Mesodermal cell (in vitro differentiated cells): ENCODE results near the gene PTK7. TPM values are rescaled to one million over a fixed set of nuclear protein-coding genes. Genes with fewer than 3 reads are reported as not detected.

Source experiments
- H3K27ac ChIP-seq: 2 replicates; pipeline ENCODE4 v1.7.0; 2013; ENCODE audit warnings: mild to moderate bottlenecking, low read depth, low read length, moderate library complexity; ENCODE audit not compliant: severe bottlenecking
- H3K36me3 ChIP-seq: 2 replicates; pipeline ENCODE4 v1.7.1; 2013; ENCODE audit warnings: mild to moderate bottlenecking, low read length, moderate library complexity; ENCODE audit not compliant: control insufficient read depth, insufficient read depth
- H3K4me1 ChIP-seq: one replicate; pipeline ENCODE4 v1.7.1; 2013; ENCODE audit warnings: mild to moderate bottlenecking, low read length; ENCODE audit not compliant: insufficient read depth, control insufficient read depth, poor library complexity, severe bottlenecking
- H3K4me3 ChIP-seq: 2 replicates; pipeline ENCODE4 v1.7.0; 2013; ENCODE audit warnings: low read length, control low read depth, mild to moderate bottlenecking; ENCODE audit not compliant: insufficient read depth, poor library complexity, severe bottlenecking; ENCODE audit errors: extremely low read depth
- H3K9me3 ChIP-seq: 2 replicates; pipeline ENCODE4 v1.7.1; 2013; ENCODE audit warnings: mild to moderate bottlenecking, low read length, moderate library complexity; ENCODE audit not compliant: control insufficient read depth
- WGBS, 2 experiments: methylation state at CpG; one replicate each; pipeline ENCODE4 v1.1.5; 2013; ENCODE audit warnings: missing lambda C conversion rate in 2 of 2; ENCODE audit not compliant: insufficient coverage in 2 of 2; 5-methylcytosine and 5-hydroxymethylcytosine counted together
- polyA plus RNA-seq, 2 experiments: library from polyadenylated mRNA; stranded (reverse); fragments of 50-300 nt; gene quantifications; one replicate each; pipeline ENCODE4 v1.2.3, GENCODE V29; 2013

PTK7 gene
- 160 TPM for polyA plus RNA-seq (2013, experiment 1 of 2)
- polyA plus RNA-seq (2013, experiment 2 of 2), result 129 TPM

DNA sequence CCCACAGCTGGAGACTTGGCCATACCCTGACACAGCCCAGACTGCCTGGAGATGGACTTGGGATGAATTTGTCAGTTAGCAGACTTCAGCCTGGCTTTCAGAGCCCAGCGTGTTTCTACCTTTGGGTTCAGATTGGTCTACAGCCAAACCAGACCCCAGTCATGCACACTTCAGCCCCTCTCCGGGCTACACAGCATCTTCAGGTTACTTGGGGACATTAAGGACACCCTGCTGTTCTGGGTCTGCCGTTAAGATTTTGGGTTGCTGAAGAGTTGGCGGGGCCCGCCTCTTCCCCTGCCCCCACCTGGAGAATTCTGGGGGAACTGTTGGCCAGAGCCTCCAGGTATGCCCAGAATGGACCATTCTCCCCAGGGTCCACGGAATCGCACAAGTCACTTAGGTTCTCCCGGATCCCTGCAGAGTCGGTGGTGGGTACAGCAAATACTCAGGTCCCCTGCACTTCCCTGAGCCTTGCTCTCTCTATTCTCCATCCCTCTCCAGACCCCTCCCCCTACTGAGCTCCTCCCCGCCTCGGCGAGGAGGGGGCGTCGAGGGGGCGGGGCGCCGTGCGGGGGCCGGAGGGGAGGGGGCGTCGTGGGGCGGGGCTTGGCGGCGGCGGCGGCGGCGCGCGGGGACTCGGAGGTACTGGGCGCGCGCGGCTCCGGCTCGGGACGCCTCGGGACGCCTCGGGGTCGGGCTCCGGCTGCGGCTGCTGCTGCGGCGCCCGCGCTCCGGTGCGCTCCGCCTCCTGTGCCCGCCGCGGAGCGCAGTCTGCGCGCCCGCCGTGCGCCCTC, at the start of gene PTK7:
Gene PTK7, plus strand, starts transcription at position 645 of the 794 bp plus-strand sequence. CDS start 175 bp downstream, outside the sequence.
- Histone ChIP-seq H3K36me3 (peaks cover 26% of the 10 kb centered on the region), H3K4me1 (peaks cover 23% of the 10 kb centered on the region)
- WGBS, 2 experiments, result 4% methylated on average over 38 to 42 of the region's 60 CpGs

DNA sequence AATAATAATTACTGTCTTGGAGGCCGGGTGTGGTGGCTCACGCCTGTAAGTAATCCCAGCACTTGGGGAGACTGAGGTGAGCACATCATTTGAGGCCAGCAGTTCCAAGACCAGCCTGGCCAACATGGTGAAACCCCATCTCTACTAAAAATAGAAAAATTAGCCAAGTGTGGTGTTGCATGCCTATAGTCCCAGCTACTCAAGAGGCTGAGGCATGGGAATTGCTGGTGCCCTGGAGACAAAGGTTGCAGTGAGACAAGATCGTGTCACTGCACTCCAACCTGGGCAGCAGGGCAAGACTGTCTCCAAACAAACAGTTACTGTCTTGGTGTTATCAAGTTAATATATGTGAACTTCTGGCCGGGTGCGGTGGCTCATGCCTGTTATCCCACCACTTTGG, 49.7 kb upstream of the PTK7 start:
- Histone ChIP-seq H3K36me3 (peaks cover 81% of the 10 kb centered on the region), H3K4me3 (no peak overlapping the region), H3K4me1 (peaks cover 7% of the 10 kb centered on the region), H3K27ac (no peak overlapping the region), H3K9me3 (no peaks in the 10 kb centered on the region)
- 88 to 100% methylated on average over 3 to 5 of the region's 5 CpGs for WGBS, 2 experiments

More for the DNA sequence above, at the start of gene PTK7:
- Histone ChIP-seq H3K27ac (peak within 1 kb of the TSS; percentile 81), H3K4me3 (peak within 1 kb of the TSS; percentile 94), H3K9me3 (no peaks in the 10 kb centered on the region)

DNA sequence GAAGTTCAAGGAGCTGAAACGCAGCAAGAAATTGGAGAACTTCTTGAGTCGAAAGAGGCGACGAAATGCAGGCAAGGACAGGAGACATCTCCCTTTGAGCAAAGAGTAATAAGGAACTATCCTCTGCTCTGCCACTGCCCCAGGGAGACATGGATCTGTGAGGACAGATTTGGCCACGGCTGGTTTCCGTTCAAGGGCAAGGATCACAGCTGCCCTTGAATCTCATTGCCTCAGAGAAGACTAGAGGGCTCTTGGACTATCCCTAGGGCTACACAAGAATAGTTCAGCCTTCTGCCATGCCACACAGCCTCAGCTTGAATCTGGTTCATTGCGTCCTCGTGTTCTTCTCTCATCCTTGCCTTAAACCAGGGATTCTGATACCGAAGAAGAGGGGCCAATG, 47.0 kb upstream of the PTK7 start:
- Histone ChIP-seq H3K9me3 (no peaks in the 10 kb centered on the region), H3K36me3 (peaks cover 90% of the 10 kb centered on the region), H3K4me3 (no peak overlapping the region), H3K4me1 (no peaks in the 10 kb centered on the region), H3K27ac (no peak overlapping the region)
- WGBS, 2 experiments, result 94 to 96% methylated on average over 9 of the region's 9 CpGs

DNA sequence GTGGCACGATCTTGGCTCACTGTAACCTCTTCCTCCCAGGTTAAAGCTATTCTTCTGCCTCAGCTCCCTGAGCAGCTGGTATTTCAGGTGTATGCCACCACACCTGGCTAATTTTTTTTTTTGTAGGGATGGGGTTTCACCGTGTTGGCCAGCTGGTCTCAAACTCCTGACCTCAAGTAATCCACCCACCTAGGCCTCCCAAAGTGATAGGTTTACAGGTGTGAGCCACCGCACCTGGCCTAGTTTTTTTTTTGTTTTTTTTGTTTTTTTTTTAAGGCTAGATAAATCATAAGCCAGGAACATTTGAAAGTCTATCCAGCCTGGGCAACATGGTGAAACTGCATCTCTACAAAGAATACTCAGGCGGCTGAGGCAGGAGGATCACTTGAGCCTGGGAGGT, 43.8 kb upstream of the PTK7 start:
- H3K4me3 ChIP-seq, result no peak overlapping the region
- peaks cover 83% of the 10 kb centered on the region for H3K36me3 ChIP-seq
- 91 to 100% methylated on average over 2 of the region's 4 CpGs for WGBS, 2 experiments
- H3K4me1 ChIP-seq, result no peaks in the 10 kb centered on the region
- H3K9me3 ChIP-seq, result no peaks in the 10 kb centered on the region
- no peak overlapping the region for H3K27ac ChIP-seq

DNA sequence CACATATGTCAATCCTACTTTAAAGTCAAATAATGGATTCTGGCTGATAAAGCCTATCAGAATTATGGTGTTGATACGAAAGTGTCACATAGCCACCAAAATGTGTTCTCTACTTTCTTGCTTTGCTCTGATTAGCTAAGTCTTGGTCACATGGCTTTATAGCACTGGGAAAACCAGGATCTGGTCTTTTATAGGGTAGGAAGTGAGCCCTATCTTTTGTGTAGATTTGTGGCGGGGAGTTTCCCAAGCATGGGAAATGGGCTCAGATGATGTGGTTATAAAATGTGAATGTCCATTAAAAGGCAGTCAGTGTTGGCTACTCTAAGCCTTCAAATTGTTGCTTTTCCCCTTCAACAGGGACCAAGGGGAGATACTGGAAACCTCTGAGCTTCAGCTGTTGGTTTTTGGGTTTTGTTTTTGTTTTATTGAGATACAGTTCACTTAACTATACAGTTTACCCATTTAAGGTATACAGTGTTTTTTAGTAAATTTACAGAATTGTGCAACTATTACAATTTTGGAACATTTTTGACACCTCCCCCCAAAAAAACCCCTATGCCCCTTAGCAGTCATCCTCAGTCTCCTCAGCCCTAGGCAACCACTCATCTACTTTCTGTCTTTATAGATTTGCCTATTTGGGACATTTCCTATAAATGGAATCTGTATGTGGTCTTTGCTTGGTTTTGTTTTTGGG, 42.5 kb upstream of the PTK7 start:
- no peaks in the 10 kb centered on the region for H3K9me3 ChIP-seq
- H3K4me3 ChIP-seq, result no peak overlapping the region
- H3K27ac ChIP-seq, result no peak overlapping the region
- H3K36me3 ChIP-seq, result peaks cover 84% of the 10 kb centered on the region
- 100% methylated on average over 1 of the region's 2 CpGs; no CpG with 5 or more reads in 1 of the 2 experiments for WGBS, 2 experiments
- H3K4me1 ChIP-seq, result no peaks in the 10 kb centered on the region

DNA sequence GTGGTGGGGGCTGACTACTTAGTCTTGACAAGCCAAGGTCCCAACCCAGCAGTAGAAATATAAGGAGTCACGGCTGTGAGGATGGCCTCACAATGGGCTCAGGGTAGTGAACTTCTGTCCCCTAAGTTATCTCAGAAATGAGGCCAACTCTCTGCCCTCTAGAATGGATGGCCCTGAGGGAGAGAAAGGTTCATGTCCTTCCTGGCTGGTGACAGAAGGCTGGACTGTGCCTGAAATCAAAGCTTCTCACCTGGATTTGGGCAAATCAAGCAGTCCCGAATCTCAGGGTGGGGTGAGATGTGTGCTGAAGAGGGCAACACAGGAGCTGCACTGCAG, 42.0 kb upstream of the PTK7 start:
- Histone ChIP-seq H3K4me3 (no peak overlapping the region), H3K4me1 (no peaks in the 10 kb centered on the region), H3K27ac (no peak overlapping the region), H3K36me3 (peaks cover 84% of the 10 kb centered on the region), H3K9me3 (no peaks in the 10 kb centered on the region)
- 80 to 94% methylated on average over 2 of the region's 2 CpGs for WGBS, 2 experiments

DNA sequence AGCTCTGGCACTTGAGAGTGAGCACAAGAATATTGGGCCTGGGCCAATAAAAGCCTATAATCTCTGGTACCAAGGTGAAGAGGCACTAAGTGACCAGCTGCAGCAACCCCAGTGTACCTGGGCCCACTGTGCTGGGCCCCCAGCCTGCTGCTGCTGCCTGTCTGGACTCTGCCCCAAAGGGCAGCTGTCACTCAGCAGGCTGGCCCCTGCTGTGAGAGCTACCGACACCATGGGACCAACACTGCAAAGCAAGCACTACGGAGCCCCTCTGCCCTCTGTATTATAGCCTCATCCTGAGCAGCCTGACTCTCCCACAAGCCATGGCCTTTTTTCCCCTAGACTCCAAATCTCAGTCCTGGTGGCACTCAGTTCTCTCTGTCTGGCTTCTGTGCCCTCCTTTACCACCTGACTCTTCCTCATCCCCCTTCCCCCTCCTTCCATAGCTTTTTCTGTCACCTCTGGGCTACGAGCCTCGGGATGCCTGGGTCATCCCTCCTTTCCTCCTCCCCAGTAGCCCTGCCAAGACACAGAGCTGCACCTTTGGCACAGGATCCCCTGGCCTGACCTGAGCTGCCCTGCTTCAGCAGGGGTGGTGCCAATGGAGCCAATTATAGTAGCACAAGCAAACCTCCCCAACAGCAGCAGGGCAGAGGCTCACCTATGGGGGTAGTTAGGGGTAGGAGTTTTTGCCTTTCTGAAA, 40.5 kb upstream of the PTK7 start:
- peaks cover 83% of the 10 kb centered on the region for H3K36me3 ChIP-seq
- no peaks in the 10 kb centered on the region for H3K9me3 ChIP-seq
- 84 to 89% methylated on average over 4 of the region's 4 CpGs for WGBS, 2 experiments
- no peak overlapping the region for H3K4me3 ChIP-seq
- no peak overlapping the region for H3K27ac ChIP-seq
- H3K4me1 ChIP-seq, result no peaks in the 10 kb centered on the region

DNA sequence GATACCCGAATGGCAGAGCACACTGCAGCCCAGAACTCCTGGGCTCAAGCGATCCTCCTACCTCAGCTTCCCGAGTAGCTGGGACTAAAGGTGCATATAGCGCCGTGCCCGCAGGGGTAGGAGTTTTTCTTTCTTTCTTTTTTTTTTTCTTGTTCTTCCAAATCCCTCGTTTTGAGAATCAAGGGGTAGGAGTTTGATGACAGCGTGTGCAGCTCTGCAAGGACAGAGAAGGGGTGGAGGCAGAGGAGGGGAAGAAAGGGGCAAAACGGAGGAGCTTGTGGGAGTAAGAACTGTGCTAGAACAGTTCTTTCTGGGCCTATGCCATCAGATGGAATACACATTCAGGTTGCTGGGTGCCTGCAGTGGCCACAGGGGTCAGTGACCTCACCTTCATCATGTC, 39.4 kb upstream of the PTK7 start:
- Histone ChIP-seq H3K4me3 (no peak overlapping the region), H3K9me3 (no peaks in the 10 kb centered on the region), H3K4me1 (no peaks in the 10 kb centered on the region), H3K27ac (no peak overlapping the region), H3K36me3 (peaks cover 85% of the 10 kb centered on the region)
- WGBS, 2 experiments, result 100% methylated on average over 3 to 4 of the region's 9 CpGs

DNA sequence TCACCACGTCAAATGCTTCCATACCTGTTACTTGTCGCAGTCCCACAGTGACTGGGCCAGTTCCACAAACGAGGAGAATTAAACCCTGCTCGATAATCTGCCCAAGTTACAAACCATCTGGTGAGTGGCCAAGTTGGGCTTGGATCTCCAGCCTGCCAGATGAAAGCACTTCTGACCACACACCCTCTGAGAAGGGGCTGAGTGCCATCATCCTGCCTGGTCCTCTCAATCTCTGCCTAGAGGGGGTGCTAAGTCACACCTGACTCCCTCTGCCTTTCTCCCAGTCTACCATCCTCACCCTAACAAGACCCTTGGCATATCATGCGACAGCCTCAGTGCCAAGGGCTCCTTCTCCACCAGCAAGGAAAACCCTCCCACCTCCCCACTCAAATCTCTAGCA, 38.9 kb upstream of the PTK7 start:
- peaks cover 87% of the 10 kb centered on the region for H3K36me3 ChIP-seq

DNA sequence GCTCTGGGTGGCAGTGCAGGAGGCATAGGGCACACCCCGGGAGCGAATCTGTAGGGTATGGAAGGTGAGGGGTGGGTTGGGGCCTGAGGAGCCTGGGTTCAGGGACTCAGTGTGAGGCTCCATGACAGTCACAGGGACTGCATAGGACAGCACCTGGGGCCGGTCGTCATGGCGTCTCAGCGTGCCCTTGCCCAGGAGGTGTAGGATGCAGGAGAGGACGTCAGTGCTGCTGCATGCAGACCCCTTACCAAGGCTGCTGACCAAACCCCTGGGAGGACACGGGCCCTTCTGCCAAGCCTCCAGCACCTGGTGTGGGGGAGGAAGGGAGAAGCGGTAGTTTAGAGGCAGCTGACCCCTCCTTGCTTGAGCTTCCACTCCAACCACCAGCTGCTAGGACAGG, 38.4 kb upstream of the PTK7 start:
- Histone ChIP-seq H3K4me1 (no peaks in the 10 kb centered on the region), H3K36me3 (peaks cover 87% of the 10 kb centered on the region), H3K9me3 (no peaks in the 10 kb centered on the region), H3K4me3 (no peak overlapping the region), H3K27ac (no peak overlapping the region)
- WGBS, 2 experiments, result 91 to 96% methylated on average over 8 to 9 of the region's 9 CpGs

More for the DNA sequence above, 38.9 kb upstream of the PTK7 start:
- Histone ChIP-seq H3K27ac (no peak overlapping the region), H3K4me1 (no peaks in the 10 kb centered on the region), H3K9me3 (no peaks in the 10 kb centered on the region), H3K4me3 (no peak overlapping the region)
- WGBS, 2 experiments, result 75 to 84% methylated on average over 4 to 5 of the region's 5 CpGs
